GM18517 (cell line): ENCODE results near the gene VAC14.

ENCODE experiments used
- ATAC-seq: cut with Tn5 transposase; IDR thresholded peaks from one replicate; pipeline ENCODE4 v1.9.1; 2021; ENCODE audit warnings: mild to moderate bottlenecking, moderate library complexity; ENCODE audit not compliant: unreplicated experiment

Gene VAC14

DNA sequence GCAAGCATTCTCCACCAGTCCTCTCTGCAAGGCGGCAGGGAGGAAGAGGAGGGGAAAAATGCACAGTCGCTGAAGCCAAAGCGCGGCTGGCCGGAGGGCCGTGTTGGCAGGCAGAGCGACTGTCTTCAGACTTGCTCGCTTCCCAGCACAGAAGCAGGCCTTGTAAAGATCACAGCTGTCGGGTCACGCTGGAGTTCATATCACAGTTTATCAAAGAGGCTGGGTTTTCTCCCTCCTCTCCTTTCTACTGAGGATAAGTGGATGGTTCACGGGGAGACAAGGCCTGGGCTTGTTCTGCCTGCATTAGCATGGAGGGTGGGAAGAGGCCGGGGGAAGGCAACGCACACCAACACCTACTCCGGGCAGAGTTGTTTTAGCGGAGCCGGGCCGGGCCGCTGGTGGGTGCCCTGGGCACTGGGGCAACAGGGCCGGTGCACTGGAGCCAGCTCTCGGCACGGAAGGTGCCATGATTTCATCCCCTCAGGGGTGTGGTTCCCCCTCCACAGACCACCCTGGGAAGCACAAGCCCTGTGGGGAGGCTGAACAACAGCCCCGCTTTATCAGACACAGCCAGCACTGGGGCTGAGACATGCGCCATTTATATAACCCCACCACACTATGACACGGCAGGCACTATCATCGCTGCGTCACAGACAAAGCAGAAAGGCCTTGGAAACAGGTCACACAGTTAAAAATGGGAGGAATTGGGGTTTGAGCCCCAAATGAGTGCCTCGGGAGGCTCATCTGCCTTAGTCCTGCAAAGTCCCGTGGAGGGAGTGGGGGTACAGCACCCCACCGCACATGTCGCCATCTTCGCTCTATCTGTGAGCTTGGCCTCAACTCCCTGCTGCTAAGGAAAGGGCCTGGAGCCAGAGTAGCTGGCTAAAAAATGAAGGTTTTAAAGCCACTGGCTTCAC is 74.8 kb downstream of the VAC14 start:
- ATAC-seq: no peak

DNA sequence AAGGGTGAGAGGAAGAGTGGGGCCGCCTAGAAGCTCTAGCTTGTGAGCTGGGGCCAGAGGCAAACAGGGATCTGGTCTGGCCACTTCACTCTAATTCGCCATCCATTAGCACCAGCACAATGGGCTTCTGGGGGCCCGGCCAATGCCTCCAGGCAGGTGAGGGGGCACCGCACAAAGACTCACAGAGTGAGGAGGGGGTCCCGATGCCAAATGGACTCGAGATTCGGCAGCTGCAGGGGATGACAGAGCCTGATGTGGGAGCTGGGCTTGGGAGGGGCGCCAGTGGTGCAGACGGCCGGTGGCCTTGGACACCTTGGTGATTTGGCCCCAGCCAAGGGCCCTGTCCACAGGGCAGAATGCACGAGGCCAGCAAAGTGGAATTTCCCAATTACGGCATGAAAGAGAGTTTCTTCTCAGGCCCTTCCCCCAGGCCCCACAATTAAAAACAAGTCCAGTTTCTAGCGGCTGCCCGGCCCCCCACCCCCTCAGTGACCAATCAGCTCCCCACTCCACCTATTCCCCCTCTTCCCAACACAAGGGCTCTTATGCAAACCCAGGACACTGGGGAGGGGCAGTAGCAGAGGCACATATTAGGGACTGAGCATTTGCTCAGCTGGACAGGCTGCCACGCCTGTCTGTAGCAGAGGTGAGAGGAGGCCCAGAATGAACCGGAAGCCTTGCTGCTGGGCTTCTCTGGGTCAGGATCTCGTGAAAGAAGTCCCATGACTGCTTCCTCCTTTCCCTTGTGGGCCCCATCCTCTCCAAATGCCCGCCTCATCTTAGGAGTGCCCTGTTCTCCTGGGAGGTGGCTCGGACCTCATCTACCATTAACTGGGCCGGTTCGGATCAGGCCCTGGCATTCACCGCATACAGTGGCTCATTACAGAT is 75.7 kb downstream of the VAC14 start:
- no peak for ATAC-seq

DNA sequence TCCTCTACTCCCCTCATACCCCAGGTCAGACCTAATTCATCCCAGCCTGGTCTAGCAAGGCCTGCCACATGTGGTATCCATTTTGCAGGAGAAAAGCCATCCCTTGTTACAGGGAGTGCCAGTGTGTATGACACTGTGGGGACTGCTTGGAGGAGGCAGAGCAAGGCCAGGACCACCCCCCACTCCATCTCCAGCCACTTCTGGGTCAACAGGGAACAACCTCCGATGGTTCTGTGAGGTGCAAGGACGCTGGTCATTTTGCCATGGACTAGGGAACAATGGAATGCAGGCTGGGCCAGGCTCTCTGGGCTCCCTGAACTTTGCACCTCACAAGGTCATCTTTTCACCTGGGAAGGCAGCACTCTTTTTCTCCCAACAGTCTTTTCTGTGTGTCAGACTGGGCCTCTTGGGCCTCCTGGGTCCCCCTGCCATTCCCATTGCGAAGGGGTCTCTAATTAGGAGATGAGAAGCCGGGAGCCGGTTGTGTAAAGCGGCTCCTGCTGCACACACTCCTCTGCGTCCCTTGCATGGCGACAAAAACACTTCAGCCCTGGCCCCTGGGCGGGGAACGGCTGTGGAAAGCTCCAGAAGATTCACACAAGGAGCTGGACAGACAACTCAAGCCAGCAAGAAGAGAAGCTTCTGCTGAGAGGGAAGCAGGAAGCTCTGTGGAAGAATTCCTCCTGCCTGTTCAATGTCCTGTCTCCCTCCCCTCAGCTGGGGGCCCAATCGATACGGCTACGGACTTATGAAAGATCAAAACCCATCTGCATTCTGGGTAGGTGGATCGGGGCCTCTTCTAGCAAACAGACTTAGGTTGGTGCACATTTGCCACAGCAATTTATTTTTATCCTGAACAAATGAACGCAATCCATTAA is 76.6 kb downstream of the VAC14 start:
- no peak for ATAC-seq

DNA sequence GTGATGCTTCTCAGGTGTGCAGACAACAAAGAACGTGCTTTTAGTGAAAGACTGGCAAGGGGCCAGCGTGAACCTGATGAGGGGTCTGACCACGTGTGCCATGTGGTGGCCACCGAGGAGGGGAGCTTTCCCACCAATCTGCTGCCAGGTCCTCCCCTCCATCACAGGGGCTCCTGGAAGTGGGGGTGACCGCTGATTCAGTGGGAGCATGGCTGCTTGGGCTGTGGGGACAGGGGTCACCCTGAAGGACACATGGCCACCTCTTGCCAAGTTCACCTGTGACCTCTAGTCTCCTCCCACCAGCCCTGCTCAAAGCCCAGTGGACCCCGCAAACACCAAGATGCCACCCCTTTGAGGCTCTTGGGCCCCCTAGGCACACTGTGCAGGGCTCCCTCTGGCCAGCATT is 77.2 kb downstream of the VAC14 start:
- no peak for ATAC-seq

DNA sequence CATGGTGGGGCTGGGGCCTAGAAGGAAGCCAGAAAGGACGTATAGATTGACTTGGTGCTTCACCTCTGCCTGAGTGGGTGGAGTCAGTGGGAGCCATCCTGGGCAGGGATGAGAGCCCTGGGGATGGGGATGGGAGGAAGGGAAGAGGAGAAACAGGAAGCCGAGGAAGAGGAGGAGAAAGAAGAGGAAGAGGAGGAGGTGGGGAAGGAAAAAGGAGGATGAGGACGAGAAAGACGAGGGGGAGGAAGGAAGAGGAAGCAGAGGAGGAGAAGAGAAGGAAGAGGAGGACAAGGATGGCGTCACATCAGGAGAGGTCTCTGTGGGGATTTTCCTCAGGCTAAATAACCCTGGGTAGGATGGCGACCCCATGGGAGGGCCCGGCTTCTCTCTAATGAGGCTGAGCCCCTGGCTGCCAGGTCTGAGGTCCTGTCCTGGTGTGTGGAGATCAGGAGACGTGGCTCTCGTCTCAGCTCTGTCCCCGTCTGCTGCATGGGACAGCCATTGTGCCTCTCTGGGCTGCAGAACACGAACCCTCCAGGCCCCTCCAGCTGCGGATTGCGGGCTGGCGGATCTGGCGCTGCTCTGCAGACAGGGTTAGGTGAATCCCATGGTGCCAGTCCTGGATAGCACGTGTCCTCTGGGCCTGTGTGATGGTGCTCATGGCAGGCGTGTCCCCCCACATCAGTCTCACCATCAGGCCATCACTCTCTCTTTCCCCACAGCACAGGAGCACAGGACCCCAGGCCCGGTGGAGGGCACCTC is 79.6 kb downstream of the VAC14 start:
- no peak for ATAC-seq

DNA sequence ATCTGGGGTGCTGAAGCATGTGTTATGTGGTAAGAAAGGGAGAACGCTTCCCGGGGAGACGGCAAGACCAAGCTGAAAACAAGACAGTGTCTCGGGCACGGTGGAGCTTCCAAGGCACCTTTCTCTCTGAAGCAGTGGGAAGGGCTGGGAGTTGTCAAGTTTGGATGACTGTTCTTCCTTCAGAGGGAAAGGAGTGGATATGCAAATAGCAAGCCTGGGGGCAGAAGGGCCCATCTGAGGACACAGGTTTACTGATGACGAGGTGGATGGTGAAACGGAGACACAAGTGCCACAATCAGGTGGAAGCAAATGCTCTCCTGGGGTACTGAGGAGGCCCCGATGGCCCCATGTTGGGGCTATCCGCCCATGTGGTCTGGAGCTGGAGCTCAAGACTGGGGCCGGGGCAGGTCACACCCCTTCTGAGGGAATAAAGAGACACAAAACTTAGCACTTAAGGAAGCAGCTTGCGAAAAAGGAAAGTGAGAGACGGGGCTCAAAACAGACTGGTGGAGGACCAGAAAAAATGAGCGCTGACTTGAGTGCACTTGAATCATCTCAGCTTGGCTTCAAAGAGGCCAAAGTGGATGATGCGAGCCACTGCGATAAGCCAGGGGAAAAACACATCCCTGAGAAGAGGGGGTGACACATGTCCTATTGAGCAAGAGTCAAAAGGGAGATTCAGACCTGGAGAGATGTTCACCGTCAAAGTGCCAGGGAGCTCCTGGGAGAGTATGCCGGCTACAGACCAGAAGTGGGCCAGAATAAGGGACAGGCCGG is 80.3 kb downstream of the VAC14 start:
- ATAC-seq: no peak

DNA sequence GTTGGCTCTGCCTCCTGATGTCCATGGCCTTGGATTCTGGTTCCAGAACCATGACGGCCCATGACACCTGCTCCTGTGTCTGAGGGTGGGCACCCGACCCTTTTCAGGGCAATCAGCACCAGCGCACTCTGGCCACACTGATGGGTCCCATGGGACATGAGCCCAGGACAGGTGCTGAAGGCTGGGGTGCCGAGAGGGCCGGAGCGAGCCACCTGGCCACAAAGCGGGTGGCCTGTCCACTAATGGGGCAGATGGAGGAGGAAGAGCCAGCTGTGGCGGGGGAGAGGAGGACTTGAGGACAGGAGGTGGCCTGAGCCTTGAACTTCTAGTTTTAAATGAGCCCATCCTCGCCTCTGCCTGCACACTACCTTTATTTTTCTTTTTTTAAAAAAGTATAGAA is 83.9 kb downstream of the VAC14 start:
- no peak for ATAC-seq

DNA sequence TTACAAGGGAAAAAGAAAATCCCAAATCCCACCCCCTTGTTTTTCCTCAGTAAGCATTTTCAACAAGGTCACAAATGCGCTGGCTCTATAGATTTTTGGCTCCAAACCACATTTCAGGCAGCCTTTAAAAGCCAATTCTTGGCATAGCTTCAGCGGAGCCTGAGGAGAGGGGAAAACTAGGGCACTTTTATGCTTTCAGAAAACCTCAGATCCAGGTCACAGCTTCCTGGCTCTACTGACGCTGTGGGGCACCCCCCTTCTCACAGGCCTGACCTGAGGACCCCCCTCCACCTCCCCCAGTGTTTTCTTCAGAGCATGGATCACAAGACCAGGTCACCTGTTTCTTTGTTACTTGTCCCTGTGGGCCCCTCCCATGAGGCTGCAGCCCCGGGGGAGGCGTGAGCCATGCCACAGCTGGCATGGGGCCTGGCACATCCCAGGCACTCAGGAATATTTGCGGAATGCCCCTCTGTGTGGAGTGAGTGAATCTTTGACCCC is 85.0 kb downstream of the VAC14 start:
- no peak for ATAC-seq

DNA sequence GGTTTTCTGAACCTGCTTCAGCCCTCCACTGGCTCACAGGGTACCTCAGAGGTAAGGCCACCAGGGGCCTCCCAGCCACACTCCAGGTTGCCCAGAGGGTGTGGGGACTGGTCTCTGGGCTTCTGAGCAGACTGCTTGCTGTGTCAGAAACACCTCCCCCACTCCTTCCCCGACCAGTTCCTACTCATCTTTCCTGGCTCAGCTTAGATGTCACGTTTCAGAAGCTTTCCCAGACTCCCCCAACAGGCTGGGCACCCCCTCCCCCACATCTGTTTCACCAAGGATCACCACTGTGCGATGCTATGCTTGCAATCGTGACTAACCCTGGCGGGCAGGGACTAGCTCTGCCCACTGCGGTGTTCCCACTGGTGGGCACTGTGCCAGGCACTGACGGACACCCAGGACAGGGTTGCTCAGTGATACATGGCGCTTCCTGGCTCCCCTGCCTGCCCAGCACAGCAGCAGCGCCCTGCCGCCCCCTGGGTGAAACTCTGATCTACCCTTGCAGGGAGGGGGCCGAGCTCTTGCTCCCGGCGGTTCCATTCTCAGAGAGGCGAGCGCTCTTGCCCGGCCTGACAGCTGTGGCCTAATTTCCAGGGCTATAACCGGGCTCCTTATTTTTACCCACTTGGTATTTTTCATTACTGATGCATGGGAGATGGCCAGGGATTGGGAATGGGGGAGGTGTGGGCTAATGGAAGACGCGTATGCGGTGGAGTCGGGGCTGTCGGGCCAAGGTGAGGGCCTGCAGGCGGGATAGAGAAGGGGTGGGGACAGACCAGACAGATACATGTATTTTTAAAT is 85.7 kb downstream of the VAC14 start:
- ATAC-seq: no peak

DNA sequence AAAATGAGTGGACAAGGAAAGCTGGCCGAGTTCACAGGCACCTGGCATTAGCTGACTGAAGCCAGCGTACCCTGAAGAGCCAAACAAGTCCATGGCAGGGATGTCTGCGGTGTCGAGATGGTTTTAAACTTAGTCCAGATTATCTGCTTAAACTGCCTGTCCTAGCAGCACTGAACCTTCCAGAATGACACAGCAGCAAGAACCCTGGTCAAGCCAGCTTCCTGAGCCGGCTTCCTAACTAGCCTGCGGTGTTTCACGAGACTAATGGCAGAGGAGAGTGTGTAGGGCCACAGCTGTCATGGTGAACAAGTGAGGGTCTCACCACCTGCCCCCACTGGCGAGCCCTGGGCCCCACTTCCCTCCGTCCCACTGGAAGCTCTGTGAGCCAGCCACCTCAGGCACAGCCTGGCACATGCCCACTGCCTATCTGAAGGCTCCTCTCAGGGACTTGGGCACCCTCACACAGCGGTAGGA is 86.3 kb downstream of the VAC14 start:
- ATAC-seq: no peak

DNA sequence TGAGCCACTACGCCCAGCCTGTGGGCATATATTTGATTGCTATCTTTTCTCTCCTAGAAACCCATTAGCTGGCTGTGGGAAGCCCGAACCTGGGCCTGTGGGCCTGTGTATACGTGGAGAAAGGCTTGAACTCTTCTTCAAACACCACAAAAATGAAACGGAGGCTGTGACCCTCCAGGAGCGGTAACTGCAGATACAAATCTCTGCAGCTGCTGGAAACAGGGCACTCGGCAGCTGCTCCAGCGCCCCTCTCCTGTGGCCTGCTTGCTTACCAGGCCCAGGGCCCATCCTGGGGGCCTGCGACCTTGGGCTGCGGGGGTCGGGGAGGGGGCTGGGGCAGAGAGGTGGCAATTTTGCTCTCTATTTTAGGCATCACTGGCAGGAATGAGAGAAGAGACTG is 87.1 kb downstream of the VAC14 start:
- ATAC-seq: no peak

DNA sequence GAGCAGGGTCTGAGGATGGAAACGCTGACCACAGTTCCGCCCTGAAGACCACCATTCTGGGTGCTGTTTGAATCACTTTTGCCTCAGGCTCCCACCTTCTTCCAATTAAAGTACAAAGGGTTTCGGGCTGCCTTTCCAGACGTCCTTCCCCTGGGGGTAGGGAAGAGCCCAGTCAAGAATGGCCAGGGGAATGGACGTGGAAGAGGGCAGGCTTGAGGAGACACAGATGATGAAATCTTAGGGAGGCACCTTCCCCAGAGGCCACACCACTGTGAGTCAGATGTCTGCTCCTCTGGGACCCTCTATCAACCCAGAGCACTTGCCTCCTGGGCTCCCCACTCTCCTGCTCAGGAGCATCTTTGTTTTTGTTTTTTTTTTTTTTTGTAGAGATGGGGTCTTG is 87.6 kb downstream of the VAC14 start:
- ATAC-seq: no peak

DNA sequence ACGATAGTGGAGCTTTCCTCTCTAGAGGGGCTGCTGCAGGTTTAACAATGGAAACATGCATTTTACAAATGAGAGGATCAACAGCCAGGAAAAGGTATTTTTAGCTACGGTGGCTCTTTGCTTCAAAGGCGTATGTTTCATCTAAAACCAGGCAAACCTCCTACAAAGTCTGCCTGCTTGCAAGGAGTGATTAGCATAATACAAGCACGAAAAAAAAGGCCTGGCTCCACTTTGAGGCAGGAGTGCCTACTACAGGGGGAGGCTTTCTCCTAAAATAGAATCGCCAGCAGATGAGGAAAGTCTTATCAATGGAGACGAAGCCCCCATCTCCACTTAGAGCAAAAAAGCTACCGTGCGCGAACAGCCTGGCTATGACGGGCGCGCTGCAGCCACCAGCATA is 88.0 kb downstream of the VAC14 start:
- no peak for ATAC-seq

DNA sequence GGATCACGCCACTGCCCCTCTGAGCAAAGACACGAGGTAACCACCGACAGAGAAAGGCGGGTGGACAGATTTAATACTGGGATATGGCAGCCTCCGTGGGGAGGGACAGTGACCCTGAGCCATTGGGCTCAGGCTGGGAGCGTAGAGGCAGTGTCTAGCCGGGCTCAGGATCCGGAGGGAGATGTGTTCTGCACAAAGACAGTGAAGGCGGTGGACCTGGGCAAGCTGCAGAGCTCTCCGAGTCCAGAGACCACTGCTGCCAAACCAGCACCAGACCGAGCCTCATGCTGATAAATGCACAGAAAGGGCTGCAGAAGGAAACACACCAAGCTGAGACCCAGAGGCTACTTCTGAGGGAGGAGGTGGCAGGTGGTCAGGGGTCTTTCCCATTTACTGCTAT is 88.6 kb downstream of the VAC14 start:
- ATAC-seq: no peak

DNA sequence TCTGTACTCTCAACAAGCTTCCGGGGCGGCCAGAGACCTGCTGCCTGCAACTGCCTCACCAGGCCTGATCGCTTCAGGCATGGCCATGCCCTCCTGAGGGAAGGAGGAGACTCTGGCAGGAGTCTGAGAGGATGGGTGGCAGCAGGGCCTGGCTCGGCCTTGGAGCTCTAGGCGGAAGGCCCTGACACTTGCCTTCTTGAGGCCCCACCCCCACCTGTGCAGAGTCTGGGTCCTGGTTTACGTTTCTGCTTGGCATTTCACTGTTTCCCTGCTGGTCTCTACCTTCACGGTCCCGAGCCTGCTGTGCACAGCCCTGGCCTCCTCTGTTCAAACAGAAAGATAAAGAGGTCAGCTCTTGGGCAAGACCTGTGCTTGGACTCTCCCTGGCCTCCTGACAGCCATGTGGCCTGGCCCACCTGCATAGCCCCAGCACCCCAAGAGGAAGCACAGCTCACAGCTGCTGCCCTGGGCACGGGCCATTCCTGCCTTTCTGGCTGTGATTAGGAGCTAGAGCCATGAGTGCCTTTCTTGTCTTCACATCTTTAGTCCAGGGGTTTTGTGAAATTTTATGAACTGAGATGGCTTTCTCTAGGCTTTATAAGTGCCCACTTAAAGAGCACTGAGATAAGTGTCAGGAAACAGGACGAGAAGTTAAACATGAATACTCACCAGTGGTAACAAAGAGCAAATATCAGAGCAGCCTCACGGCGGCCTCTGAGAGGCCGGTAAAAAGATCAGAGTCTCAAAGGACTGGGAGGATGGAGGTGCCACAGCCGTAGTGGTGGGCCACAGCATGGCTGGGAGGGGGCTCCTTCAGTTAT is 89.5 kb downstream of the VAC14 start:
- no peak for ATAC-seq

DNA sequence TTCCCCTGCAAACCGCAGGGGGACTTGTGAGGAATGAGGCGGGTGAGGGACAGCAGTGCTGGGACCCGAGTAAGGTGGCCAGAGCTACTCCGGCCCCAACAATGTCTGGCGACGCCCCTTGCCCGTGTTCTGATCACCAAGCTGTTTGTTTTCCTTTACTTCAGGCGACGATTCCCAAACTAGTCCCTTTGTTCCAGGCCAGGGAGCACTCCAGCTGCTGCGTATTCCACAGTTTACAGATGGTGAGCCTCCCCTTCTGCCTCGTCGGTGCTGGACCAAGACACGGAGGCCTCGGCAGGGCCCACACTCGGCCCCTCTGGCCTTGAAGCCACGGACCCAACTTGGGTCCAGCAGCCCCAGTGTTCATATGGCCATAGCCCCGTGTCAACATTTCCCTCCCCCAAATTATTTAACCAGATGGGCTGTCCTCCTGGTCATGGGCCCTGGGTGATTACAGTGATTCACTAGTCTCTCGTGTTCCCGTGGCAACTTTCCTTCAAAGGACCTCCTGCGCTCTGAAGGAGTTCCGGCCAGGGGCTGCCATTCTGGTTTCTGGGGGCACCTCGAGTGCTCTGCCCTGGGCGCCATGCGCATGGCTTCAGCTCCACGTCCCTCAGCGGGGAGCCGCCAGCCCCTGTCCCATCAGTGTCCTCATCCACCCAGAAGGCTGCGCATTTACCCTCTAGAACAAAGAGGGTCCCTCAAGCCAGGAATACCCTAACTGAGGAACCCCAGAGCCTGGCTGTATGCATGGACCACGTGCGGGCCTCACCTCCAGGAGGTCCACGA is 90.3 kb downstream of the VAC14 start:
- ATAC-seq: no peak

DNA sequence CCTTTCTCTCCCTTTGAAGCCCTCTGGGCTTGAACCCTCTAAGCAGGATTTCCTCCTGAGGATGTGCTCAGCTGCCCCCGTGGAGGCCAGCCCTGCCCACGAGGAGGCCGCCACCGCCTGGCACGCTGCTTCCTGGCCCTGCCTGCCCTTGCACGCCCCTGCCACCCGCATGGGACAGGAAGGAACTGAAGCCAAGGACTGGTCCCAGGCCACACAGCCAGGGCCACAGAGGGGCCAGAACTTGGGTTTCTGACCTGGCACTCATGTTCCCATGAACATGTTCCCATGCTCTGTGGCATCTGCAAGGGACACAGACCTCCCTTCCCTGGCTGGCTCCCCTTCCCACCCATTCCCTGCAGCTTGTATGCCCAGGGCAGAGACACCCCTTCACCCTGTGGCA is 91.0 kb downstream of the VAC14 start:
- ATAC-seq: no peak
